ENCODE data around the gene EPB41L1. TPM values are rescaled to one million over a fixed set of nuclear protein-coding genes. Genes with fewer than 3 reads are reported as not detected.

The EPB41L1 gene
- total and polyA plus RNA-seq, 2 experiments from 2014 or later, result 24.1 to 48.7 TPM

DNA sequence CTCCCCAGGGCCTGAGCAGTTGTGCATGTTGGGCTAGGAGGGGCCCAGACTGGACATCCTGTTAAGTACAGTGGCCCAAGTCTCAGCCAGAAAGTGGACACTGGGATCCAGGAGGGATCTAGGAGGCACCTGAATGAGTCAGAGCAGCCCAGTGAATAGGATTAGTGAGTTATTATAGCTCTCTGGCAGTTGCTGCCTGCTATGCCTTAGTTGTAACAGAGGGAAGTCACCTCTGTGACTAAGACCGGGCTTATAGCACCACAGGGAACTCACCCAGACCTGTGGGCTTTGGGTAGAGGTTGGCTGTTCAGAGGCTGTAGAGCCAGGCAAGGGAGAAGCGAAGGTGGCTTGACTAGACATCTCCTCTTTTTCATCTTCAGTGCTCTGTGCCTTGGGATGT lies 42.7 kb downstream of the EPB41L1 start (continued):
- TF ChIP-seq, protein P1, sequence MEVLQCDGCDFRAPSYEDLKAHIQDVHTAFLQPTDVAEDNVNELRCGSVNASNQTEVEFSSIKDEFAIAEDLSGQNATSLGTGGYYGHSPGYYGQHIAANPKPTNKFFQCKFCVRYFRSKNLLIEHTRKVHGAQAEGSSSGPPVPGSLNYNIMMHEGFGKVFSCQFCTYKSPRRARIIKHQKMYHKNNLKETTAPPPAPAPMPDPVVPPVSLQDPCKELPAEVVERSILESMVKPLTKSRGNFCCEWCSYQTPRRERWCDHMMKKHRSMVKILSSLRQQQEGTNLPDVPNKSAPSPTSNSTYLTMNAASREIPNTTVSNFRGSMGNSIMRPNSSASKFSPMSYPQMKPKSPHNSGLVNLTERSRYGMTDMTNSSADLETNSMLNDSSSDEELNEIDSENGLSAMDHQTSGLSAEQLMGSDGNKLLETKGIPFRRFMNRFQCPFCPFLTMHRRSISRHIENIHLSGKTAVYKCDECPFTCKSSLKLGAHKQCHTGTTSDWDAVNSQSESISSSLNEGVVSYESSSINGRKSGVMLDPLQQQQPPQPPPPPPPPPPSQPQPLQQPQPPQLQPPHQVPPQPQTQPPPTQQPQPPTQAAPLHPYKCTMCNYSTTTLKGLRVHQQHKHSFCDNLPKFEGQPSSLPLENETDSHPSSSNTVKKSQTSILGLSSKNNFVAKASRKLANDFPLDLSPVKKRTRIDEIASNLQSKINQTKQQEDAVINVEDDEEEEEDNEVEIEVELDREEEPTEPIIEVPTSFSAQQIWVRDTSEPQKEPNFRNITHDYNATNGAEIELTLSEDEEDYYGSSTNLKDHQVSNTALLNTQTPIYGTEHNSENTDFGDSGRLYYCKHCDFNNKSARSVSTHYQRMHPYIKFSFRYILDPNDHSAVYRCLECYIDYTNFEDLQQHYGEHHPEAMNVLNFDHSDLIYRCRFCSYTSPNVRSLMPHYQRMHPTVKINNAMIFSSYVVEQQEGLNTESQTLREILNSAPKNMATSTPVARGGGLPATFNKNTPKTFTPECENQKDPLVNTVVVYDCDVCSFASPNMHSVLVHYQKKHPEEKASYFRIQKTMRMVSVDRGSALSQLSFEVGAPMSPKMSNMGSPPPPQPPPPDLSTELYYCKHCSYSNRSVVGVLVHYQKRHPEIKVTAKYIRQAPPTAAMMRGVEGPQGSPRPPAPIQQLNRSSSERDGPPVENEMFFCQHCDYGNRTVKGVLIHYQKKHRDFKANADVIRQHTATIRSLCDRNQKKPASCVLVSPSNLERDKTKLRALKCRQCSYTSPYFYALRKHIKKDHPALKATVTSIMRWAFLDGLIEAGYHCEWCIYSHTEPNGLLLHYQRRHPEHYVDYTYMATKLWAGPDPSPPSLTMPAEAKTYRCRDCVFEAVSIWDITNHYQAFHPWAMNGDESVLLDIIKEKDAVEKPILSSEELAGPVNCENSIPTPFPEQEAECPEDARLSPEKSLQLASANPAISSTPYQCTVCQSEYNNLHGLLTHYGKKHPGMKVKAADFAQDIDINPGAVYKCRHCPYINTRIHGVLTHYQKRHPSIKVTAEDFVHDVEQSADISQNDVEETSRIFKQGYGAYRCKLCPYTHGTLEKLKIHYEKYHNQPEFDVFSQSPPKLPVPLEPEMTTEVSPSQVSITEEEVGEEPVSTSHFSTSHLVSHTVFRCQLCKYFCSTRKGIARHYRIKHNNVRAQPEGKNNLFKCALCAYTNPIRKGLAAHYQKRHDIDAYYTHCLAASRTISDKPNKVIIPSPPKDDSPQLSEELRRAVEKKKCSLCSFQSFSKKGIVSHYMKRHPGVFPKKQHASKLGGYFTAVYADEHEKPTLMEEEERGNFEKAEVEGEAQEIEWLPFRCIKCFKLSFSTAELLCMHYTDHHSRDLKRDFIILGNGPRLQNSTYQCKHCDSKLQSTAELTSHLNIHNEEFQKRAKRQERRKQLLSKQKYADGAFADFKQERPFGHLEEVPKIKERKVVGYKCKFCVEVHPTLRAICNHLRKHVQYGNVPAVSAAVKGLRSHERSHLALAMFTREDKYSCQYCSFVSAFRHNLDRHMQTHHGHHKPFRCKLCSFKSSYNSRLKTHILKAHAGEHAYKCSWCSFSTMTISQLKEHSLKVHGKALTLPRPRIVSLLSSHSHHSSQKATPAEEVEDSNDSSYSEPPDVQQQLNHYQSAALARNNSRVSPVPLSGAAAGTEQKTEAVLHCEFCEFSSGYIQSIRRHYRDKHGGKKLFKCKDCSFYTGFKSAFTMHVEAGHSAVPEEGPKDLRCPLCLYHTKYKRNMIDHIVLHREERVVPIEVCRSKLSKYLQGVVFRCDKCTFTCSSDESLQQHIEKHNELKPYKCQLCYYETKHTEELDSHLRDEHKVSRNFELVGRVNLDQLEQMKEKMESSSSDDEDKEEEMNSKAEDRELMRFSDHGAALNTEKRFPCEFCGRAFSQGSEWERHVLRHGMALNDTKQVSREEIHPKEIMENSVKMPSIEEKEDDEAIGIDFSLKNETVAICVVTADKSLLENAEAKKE (CRISPR knock-in tag; IDR thresholded peaks at IDR 0.05), result no peak
- TF ChIP-seq NANOG (IDR thresholded peaks at IDR 0.05; ENCODE audit: borderline replicate concordance), result no peak
- TF ChIP-seq, protein P2, sequence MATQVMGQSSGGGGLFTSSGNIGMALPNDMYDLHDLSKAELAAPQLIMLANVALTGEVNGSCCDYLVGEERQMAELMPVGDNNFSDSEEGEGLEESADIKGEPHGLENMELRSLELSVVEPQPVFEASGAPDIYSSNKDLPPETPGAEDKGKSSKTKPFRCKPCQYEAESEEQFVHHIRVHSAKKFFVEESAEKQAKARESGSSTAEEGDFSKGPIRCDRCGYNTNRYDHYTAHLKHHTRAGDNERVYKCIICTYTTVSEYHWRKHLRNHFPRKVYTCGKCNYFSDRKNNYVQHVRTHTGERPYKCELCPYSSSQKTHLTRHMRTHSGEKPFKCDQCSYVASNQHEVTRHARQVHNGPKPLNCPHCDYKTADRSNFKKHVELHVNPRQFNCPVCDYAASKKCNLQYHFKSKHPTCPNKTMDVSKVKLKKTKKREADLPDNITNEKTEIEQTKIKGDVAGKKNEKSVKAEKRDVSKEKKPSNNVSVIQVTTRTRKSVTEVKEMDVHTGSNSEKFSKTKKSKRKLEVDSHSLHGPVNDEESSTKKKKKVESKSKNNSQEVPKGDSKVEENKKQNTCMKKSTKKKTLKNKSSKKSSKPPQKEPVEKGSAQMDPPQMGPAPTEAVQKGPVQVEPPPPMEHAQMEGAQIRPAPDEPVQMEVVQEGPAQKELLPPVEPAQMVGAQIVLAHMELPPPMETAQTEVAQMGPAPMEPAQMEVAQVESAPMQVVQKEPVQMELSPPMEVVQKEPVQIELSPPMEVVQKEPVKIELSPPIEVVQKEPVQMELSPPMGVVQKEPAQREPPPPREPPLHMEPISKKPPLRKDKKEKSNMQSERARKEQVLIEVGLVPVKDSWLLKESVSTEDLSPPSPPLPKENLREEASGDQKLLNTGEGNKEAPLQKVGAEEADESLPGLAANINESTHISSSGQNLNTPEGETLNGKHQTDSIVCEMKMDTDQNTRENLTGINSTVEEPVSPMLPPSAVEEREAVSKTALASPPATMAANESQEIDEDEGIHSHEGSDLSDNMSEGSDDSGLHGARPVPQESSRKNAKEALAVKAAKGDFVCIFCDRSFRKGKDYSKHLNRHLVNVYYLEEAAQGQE (IDR thresholded peaks at IDR 0.05; ENCODE audit: unreplicated experiment), result no peak

DNA sequence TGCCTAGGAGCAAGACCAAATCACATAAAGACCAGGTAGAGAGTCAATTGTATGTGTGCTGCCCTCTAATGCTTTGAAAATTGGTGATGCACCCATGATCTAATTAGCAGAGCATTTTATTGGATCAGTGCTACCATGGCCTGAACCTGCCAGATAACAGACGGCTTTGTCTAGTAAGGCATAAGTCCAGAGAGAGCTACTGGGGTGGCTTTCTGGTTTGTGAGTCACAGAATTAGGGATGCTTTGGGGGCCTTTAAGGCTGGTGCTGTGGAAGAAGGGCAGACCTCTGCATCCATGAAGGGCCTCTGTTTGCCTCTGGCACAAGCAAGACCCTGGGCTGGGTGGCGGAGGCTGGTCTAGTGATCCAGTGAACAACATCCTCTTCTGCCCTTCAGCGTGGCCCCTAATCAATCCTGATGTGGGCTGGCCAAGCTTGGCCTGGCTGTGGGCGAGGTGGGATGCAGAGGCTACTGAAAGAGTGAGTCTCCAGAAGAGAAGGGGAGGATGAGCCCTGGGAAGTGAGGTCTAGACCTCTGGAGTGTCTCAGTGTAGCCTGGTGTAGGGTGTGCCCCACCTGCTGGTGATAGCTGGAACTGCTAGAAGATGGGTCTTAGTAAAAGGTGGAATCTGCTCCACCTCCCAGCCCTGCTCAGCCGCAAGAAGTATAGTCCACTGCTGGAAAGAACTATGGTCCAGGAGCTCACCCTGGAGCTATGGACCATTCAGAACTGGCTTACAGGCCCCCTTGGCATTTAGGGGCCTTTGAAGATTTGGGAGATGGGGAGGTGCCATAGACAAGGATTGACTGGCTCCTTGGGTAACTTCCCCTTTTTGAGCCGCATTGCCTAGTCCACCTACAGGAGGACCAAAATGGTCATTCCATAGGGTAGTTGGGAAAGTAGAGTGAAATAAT lies 45.1 kb downstream of the EPB41L1 start:
- H3K36me3 ChIP-seq (ENCODE audit: insufficient read depth), result no peaks in the 10 kb centered on the region
- H3K4me2 ChIP-seq, result no peak overlapping the region
- no peaks in the 10 kb centered on the region for H3F3A ChIP-seq (replicated peaks; ENCODE audit: low read depth)
- Mint-ChIP-seq H3K4me1 (peaks cover 6% of the 10 kb centered on the region), H3K27me3 (ENCODE audit: insufficient read depth, low read depth, poor library complexity) (peaks cover 9% of the 10 kb centered on the region), H3K27ac (no peak overlapping the region), H3K4me3 (no peak overlapping the region), H3K9me3 (no peaks in the 10 kb centered on the region; the same call in 2 of the 3 replicates), H3K36me3 (ENCODE audit: low read depth) (no peaks in the 10 kb centered on the region; the same call in 2 of the 3 replicates)
- H3K27me3 ChIP-seq (ENCODE audit: insufficient read depth), result no peaks in the 10 kb centered on the region
- no peaks in the 10 kb centered on the region for H3K79me2 ChIP-seq (replicated peaks; ENCODE audit: insufficient read depth)
- no peak overlapping the region for H3K4me3 ChIP-seq
- H3K4me1 ChIP-seq (ENCODE audit: insufficient read depth), result no peaks in the 10 kb centered on the region
- no peak for TF ChIP-seq NANOG (IDR thresholded peaks at IDR 0.05; ENCODE audit: borderline replicate concordance)
- TF ChIP-seq, protein P3, sequence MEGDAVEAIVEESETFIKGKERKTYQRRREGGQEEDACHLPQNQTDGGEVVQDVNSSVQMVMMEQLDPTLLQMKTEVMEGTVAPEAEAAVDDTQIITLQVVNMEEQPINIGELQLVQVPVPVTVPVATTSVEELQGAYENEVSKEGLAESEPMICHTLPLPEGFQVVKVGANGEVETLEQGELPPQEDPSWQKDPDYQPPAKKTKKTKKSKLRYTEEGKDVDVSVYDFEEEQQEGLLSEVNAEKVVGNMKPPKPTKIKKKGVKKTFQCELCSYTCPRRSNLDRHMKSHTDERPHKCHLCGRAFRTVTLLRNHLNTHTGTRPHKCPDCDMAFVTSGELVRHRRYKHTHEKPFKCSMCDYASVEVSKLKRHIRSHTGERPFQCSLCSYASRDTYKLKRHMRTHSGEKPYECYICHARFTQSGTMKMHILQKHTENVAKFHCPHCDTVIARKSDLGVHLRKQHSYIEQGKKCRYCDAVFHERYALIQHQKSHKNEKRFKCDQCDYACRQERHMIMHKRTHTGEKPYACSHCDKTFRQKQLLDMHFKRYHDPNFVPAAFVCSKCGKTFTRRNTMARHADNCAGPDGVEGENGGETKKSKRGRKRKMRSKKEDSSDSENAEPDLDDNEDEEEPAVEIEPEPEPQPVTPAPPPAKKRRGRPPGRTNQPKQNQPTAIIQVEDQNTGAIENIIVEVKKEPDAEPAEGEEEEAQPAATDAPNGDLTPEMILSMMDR (conservative IDR thresholded peaks at IDR 0.05; ENCODE audit: low read depth in 2 of 2), result peak; percentile 73 to 95
- no peak for TF ChIP-seq STAT1 (IDR thresholded peaks at IDR 0.05; ENCODE audit: unreplicated experiment)
- H2AFZ ChIP-seq, result no peak overlapping the region
- DNase-seq (ENCODE audit: low spot score) (peak; percentile 89), ATAC-seq (peak; percentile 87)
- H3K9me2 ChIP-seq (ENCODE audit: insufficient read depth), result no peaks in the 10 kb centered on the region
- no peak overlapping the region for H3K27ac ChIP-seq (ENCODE audit: low read depth)
- H4K20me1 ChIP-seq (replicated peaks; ENCODE audit: insufficient read depth), result no peaks in the 10 kb centered on the region
